ENCODE results near the gene SAP30L.

The SAP30L gene

DNA sequence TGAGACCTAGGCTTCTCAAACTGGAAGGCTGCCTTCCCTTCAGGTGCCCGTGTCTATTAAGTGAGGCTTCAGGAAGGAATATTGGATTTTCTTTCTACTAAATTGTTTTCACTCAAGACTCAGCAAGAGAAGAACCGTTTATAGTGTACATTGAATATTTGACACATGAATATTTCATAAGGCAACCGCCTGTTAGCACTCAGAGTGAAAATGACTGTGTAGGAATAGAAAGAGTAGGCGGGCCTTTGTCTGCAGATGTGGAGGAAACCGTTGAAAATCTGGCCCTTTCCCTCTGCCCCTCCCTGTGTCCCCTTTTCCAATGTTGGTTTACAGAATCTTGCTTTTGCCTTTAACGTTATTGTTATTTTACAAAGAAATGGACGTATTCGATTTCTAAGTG lies 6.2 kb downstream of the SAP30L start:
- H3K36me3 ChIP-seq (replicated peaks; ENCODE audit: insufficient read depth, low read length): no peaks in the 10 kb centered on the region
- DNase-seq: no peak
- no peaks in the 10 kb centered on the region; the same call in 1 of the 2 replicates for H3K4me1 ChIP-seq (ENCODE audit: low read length)
- H3K9me3 ChIP-seq (replicated peaks; ENCODE audit: insufficient read depth, low read length): no peaks in the 10 kb centered on the region
- no peak overlapping the region for H3K4me2 ChIP-seq (ENCODE audit: low read depth, low read length)
- no peaks in the 10 kb centered on the region for H3K9me2 ChIP-seq (replicated peaks; ENCODE audit: insufficient read depth, low read length)
- H3K4me3 ChIP-seq (ENCODE audit: low read length): no peak overlapping the region
- no peak overlapping the region for H3K9ac ChIP-seq (ENCODE audit: low read length)
- peaks cover 24% of the 10 kb centered on the region for H3K79me2 ChIP-seq (ENCODE audit: low read length)
- no peak overlapping the region for H3K27ac ChIP-seq (ENCODE audit: low read length)
- H4K20me1 ChIP-seq (ENCODE audit: insufficient read depth, low read length): no peaks in the 10 kb centered on the region; the same call in 1 of the 2 replicates
- no peaks in the 10 kb centered on the region for H3F3A ChIP-seq (ENCODE audit: insufficient read depth, low read length)
- no peak for TF ChIP-seq EZH2phosphoT487 (IDR thresholded peaks at IDR 0.05; ENCODE audit: low read length)
- TF ChIP-seq, protein P1, sequence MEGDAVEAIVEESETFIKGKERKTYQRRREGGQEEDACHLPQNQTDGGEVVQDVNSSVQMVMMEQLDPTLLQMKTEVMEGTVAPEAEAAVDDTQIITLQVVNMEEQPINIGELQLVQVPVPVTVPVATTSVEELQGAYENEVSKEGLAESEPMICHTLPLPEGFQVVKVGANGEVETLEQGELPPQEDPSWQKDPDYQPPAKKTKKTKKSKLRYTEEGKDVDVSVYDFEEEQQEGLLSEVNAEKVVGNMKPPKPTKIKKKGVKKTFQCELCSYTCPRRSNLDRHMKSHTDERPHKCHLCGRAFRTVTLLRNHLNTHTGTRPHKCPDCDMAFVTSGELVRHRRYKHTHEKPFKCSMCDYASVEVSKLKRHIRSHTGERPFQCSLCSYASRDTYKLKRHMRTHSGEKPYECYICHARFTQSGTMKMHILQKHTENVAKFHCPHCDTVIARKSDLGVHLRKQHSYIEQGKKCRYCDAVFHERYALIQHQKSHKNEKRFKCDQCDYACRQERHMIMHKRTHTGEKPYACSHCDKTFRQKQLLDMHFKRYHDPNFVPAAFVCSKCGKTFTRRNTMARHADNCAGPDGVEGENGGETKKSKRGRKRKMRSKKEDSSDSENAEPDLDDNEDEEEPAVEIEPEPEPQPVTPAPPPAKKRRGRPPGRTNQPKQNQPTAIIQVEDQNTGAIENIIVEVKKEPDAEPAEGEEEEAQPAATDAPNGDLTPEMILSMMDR (IDR thresholded peaks at IDR 0.05; ENCODE audit: low read length): no peak
- no peak for TF ChIP-seq EZH2 (optimal IDR thresholded peaks at IDR 0.05; ENCODE audit: low read depth, low read length)
- no peaks in the 10 kb centered on the region for H3K27me3 ChIP-seq (replicated peaks; ENCODE audit: insufficient read depth, low read length)
- no peak overlapping the region for H2AFZ ChIP-seq (ENCODE audit: low read length)

DNA sequence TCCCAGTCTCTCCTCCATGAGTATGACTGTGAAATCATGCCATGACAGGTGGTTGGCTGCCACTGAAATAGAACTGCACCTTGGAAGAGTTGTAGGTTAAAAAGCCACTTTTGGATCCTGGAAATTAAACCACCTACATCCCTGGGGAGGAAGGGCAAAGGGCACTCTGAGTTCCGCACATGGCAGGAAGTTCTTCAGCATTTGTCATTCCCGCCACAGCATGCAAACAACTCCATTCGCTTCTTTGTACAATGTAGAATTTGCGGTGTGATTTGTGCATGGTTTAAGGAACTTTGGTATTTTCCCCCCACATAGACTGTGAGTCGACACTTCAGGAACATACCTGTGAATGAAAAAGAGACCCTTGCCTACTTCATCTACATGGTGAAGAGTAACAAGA lies 9.8 kb downstream of the SAP30L start:
- Histone ChIP-seq H3K9me2 (replicated peaks; ENCODE audit: insufficient read depth, low read length) (no peaks in the 10 kb centered on the region), H3K27me3 (replicated peaks; ENCODE audit: insufficient read depth, low read length) (no peaks in the 10 kb centered on the region), H3K4me2 (ENCODE audit: low read depth, low read length) (no peak overlapping the region), H3K79me2 (ENCODE audit: low read length) (no peaks in the 10 kb centered on the region), H3K4me3 (ENCODE audit: low read length) (no peak overlapping the region), H4K20me1 (ENCODE audit: insufficient read depth, low read length) (no peaks in the 10 kb centered on the region), H3K27ac (ENCODE audit: low read length) (no peak overlapping the region), H3F3A (ENCODE audit: insufficient read depth, low read length) (no peaks in the 10 kb centered on the region), H3K9ac (ENCODE audit: low read length) (no peak overlapping the region), H2AFZ (ENCODE audit: low read length) (no peak overlapping the region), H3K36me3 (replicated peaks; ENCODE audit: insufficient read depth, low read length) (no peaks in the 10 kb centered on the region), H3K9me3 (replicated peaks; ENCODE audit: insufficient read depth, low read length) (no peaks in the 10 kb centered on the region), H3K4me1 (ENCODE audit: low read length) (no peaks in the 10 kb centered on the region)
- TF ChIP-seq EZH2 (optimal IDR thresholded peaks at IDR 0.05; ENCODE audit: low read depth, low read length): no peak
- TF ChIP-seq, protein P1 (IDR thresholded peaks at IDR 0.05; ENCODE audit: low read length): no peak
- TF ChIP-seq EZH2phosphoT487 (IDR thresholded peaks at IDR 0.05; ENCODE audit: low read length): no peak
- no peak for DNase-seq

DNA sequence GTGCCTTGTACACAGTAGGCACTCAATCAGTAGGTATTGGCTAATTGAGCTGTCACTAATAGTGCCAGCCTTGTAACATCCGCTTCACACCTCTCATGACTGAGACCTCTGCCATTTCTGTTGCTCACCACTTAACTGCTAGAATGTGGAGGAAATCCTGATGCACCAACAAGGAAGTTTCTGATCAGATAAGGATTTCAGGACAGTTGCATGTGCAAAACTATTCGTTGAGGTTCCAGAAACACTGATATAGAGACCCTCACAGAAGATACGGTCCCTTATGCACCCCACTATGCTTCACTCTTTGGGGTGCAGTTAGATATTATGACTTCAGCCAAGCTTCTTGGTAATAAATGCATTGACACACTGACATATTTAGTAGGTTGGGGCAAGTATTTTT lies 10.7 kb downstream of the SAP30L start:
- Histone ChIP-seq H3K27me3 (replicated peaks; ENCODE audit: insufficient read depth, low read length) (no peaks in the 10 kb centered on the region), H2AFZ (ENCODE audit: low read length) (no peak overlapping the region), H3K4me2 (ENCODE audit: low read depth, low read length) (no peak overlapping the region), H3K9me3 (replicated peaks; ENCODE audit: insufficient read depth, low read length) (no peaks in the 10 kb centered on the region), H3K9me2 (replicated peaks; ENCODE audit: insufficient read depth, low read length) (no peaks in the 10 kb centered on the region), H3K4me1 (ENCODE audit: low read length) (no peaks in the 10 kb centered on the region), H3K79me2 (ENCODE audit: low read length) (no peaks in the 10 kb centered on the region), H3K36me3 (replicated peaks; ENCODE audit: insufficient read depth, low read length) (no peaks in the 10 kb centered on the region), H3K27ac (ENCODE audit: low read length) (no peak overlapping the region), H3K4me3 (ENCODE audit: low read length) (no peak overlapping the region), H3F3A (ENCODE audit: insufficient read depth, low read length) (no peaks in the 10 kb centered on the region), H4K20me1 (ENCODE audit: insufficient read depth, low read length) (no peaks in the 10 kb centered on the region), H3K9ac (ENCODE audit: low read length) (no peak overlapping the region)
- TF ChIP-seq, protein P1 (IDR thresholded peaks at IDR 0.05; ENCODE audit: low read length): no peak
- DNase-seq: no peak
